ENCODE results near the gene LPP. TPM values are rescaled to one million over a fixed set of nuclear protein-coding genes. Genes with fewer than 3 reads are reported as not detected.

The LPP gene
- total and polyA plus RNA-seq, 2 of the 13 experiments (the other 11 are each of a cell fraction or from before 2014, with no cell fraction given) = 19.2 to 29.9 TPM

- TF ChIP-seq, protein P1, sequence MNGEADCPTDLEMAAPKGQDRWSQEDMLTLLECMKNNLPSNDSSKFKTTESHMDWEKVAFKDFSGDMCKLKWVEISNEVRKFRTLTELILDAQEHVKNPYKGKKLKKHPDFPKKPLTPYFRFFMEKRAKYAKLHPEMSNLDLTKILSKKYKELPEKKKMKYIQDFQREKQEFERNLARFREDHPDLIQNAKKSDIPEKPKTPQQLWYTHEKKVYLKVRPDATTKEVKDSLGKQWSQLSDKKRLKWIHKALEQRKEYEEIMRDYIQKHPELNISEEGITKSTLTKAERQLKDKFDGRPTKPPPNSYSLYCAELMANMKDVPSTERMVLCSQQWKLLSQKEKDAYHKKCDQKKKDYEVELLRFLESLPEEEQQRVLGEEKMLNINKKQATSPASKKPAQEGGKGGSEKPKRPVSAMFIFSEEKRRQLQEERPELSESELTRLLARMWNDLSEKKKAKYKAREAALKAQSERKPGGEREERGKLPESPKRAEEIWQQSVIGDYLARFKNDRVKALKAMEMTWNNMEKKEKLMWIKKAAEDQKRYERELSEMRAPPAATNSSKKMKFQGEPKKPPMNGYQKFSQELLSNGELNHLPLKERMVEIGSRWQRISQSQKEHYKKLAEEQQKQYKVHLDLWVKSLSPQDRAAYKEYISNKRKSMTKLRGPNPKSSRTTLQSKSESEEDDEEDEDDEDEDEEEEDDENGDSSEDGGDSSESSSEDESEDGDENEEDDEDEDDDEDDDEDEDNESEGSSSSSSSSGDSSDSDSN (CRISPR knock-in tag; IDR thresholded peaks at IDR 0.05) = no peak
- no peak for TF ChIP-seq CENPT (CRISPR knock-in tag; IDR thresholded peaks at IDR 0.05; ENCODE audit: low read depth)
Measured at GRCh38 chr3:188284455-188285212, 130.7 kb downstream of the LPP start (continued).

DNA sequence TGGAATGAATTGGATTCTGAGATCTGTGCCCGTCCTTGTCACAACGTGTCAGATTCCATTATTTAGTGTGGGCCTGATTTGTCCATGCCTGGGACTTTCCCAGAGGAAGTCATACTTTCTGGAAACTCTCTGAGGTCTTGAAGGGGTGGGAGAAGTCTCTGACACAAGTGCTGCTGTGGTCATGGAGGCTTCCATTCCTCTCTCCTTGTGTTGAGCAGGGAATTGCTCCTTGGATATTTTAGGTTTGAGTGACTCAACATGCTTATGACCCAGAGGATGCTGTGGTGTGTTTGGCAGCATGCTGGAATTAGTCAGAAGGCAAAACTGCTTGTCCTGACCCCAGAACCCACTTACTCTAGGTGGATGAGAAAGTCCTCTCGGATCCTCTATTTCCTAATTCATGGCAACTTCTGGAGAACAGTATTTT is 132.1 kb downstream of the LPP start:
- no peaks in the 10 kb centered on the region; a peak in 1 of 5 replicates for H3K36me3 ChIP-seq (replicated peaks in 1 of 2; ENCODE audit: control insufficient read depth in 1 of 2, insufficient read depth in 2 of 2, low read length in 2 of 2)
- H3K4me3 ChIP-seq (replicated peaks in 1 of 3; ENCODE audit: insufficient read depth in 1 of 3, low read depth in 2 of 3, low read length in 3 of 3) = no peak overlapping the region
- FAIRE-seq (no peak), DNase-seq (ENCODE audit: low spot score) (no peak), ATAC-seq (no peak)
- POLR2A ChIA-PET = no interaction called here
- no peaks in the 10 kb centered on the region for H3K9me3 ChIP-seq (ENCODE audit: low read length)
- H3K79me2 ChIP-seq (ENCODE audit: insufficient read depth, low read length) = peaks cover 34% of the 10 kb centered on the region
- BruUV-seq (replicated peaks) = no TSS peak
- no peak overlapping the region for H2AFZ ChIP-seq (ENCODE audit: low read length)
- intact Hi-C loops (cut with micrococcal nuclease; ENCODE audit: unreplicated experiment) (no loop called here), in situ Hi-C loops (cut with HindIII; ENCODE audit: extremely low pct_ligation_motif_present, low pct_unique_long_range_greater_than_20kb) (no loop called here)
- H4K20me1 ChIP-seq (ENCODE audit: insufficient read depth, low read length) = no peaks in the 10 kb centered on the region
- no peak overlapping the region for H3K27ac ChIP-seq (ENCODE audit: extremely low read length, insufficient read depth, low read length)
- WGBS (ENCODE audit: low lambda C conversion rate) = 64% methylated on average over 3 of the region's 3 CpGs
- H3K4me1 ChIP-seq (ENCODE audit: insufficient read depth, low read length) = peaks cover 57% of the 10 kb centered on the region
- CTCF ChIA-PET (ENCODE audit: low intra/inter-chr PET ratio, low total read pairs) = no interaction called here
- H3K4me2 ChIP-seq (ENCODE audit: low read depth, low read length) = no peak overlapping the region
- no peaks in the 10 kb centered on the region for H3K27me3 ChIP-seq (ENCODE audit: control insufficient read depth in 1 of 2, insufficient read depth in 2 of 2, low read length in 2 of 2)
- no peak overlapping the region for H3K9ac ChIP-seq (ENCODE audit: insufficient read depth, low read depth, low read length)
- TF ChIP-seq PHF21A (CRISPR knock-in tag; IDR thresholded peaks at IDR 0.05) (no peak), AGO1 (IDR thresholded peaks at IDR 0.05; ENCODE audit: low read depth, low read length, poor library complexity, severe bottlenecking) (no peak)
- TF ChIP-seq, protein P2, sequence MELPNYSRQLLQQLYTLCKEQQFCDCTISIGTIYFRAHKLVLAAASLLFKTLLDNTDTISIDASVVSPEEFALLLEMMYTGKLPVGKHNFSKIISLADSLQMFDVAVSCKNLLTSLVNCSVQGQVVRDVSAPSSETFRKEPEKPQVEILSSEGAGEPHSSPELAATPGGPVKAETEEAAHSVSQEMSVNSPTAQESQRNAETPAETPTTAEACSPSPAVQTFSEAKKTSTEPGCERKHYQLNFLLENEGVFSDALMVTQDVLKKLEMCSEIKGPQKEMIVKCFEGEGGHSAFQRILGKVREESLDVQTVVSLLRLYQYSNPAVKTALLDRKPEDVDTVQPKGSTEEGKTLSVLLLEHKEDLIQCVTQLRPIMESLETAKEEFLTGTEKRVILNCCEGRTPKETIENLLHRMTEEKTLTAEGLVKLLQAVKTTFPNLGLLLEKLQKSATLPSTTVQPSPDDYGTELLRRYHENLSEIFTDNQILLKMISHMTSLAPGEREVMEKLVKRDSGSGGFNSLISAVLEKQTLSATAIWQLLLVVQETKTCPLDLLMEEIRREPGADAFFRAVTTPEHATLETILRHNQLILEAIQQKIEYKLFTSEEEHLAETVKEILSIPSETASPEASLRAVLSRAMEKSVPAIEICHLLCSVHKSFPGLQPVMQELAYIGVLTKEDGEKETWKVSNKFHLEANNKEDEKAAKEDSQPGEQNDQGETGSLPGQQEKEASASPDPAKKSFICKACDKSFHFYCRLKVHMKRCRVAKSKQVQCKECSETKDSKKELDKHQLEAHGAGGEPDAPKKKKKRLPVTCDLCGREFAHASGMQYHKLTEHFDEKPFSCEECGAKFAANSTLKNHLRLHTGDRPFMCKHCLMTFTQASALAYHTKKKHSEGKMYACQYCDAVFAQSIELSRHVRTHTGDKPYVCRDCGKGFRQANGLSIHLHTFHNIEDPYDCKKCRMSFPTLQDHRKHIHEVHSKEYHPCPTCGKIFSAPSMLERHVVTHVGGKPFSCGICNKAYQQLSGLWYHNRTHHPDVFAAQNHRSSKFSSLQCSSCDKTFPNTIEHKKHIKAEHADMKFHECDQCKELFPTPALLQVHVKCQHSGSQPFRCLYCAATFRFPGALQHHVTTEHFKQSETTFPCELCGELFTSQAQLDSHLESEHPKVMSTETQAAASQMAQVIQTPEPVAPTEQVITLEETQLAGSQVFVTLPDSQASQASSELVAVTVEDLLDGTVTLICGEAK (IDR thresholded peaks at IDR 0.05) = no peak
- TF ChIP-seq, protein P2 (CRISPR knock-in tag; IDR thresholded peaks at IDR 0.05) = no peak
